HG03280 (cell line): ENCODE results near the gene MYLK2.

Source experiments
- ATAC-seq: cut with Tn5 transposase; IDR thresholded peaks from one replicate; pipeline ENCODE4 v1.9.1; 2021; ENCODE audit warnings: mild to moderate bottlenecking, moderate library complexity; ENCODE audit not compliant: unreplicated experiment

MYLK2 gene

GRCh38 chr20:31869942-31870725, 51.0 kb downstream of the MYLK2 start, which contains the start of the genes DUSP15 and TTLL9:
Gene DUSP15 (minus strand): TSS chr20:31870527. CDS start chr20:31870337, 190 bp downstream.
Gene TTLL9 (plus strand): TSS chr20:31870634. CDS start chr20:31871127, 493 bp downstream.
- ATAC-seq, result no peak

- ATAC-seq, result no peak
These were observed 51.8 kb downstream of the MYLK2 start for GRCh38 chr20:31870726-31871617.

- no peak for ATAC-seq
These were observed 52.4 kb downstream of the MYLK2 start for GRCh38 chr20:31871618-31871954.

GRCh38 chr20:31872406-31872805, 53.2 kb downstream of the MYLK2 start:
- ATAC-seq, result no peak

- no peak for ATAC-seq
These were observed 56.5 kb downstream of the MYLK2 start for GRCh38 chr20:31875671-31876070.

GRCh38 chr20:31877684-31878083, 58.5 kb downstream of the MYLK2 start:
- ATAC-seq, result no peak

GRCh38 chr20:31879143-31879987, 60.2 kb downstream of the MYLK2 start:
- ATAC-seq, result peak; percentile 82

- ATAC-seq, result no peak
These were observed 62.8 kb downstream of the MYLK2 start for GRCh38 chr20:31881945-31882344.

GRCh38 chr20:31883829-31884228, 64.7 kb downstream of the MYLK2 start:
- no peak for ATAC-seq
